BJ (cell line): ENCODE measurements around the gene PAN2. TPM values are rescaled to one million over a fixed set of nuclear protein-coding genes. Genes with fewer than 3 reads are reported as not detected.
"Not testable (repeated sequence)": the region's sequence is repeated elsewhere in the genome, so short reads cannot be mapped to it uniquely, and the experiment has no call there.

Experiments used
- CTCF ChIA-PET: fragments of 350-600 bp; formaldehyde crosslinking; extraction: SDS; loops from one replicate; lab custom pipeline; 2021; ENCODE audit warnings: antibody characterized with exemption, inconsistent platforms; lab: Yijun Ruan, JAX
- POLR2A ChIA-PET: fragments of 300-600 bp; sonication (Branson Sonifier 250); formaldehyde crosslinking; extraction: SDS; loops from one replicate; lab custom pipeline; 2021; ENCODE audit warnings: antibody characterized with exemption; lab: Charles Lee
- DNase-seq: peaks from one replicate; pipeline ENCODE4 v3.0.0-alpha.2; 2011; ENCODE audit warnings: low read depth
- H3K27me3 ChIP-seq: 2 replicates; pipeline ENCODE4 v1.6.0; 2011; ENCODE audit warnings: low read length; ENCODE audit not compliant: control insufficient read depth, insufficient read depth
- H3K36me3 ChIP-seq: 2 replicates; pipeline ENCODE4 v1.5.1; 2011; ENCODE audit warnings: low read length; ENCODE audit not compliant: control insufficient read depth, insufficient read depth
- H3K4me3 ChIP-seq: 2 replicates; pipeline ENCODE4 v1.5.1; 2011; ENCODE audit warnings: low read depth, mild to moderate bottlenecking, control low read depth, low read length
- CTCF ChIP-seq: IDR thresholded peaks from 2 replicates; pipeline ENCODE4 v1.5.1; 2011; ENCODE audit warnings: low read depth, mild to moderate bottlenecking, control low read depth, inconsistent platforms, low read length, moderate library complexity; ENCODE audit not compliant: insufficient read depth
- polyA plus RNA-seq: library from polyadenylated mRNA; depleted of rRNA; stranded (reverse); fragments of >200 nt; gene quantifications from 2 replicates; pipeline ENCODE4 v1.2.3, GENCODE V29; 2011

The PAN2 gene
- polyA plus RNA-seq, 1 experiment, result 32.3 TPM

- no peaks in the 10 kb centered on the region for H3K27me3 ChIP-seq
Observed at GRCh38 chr12:56341616-56342015, 7.8 kb upstream of the PAN2 start.

GRCh38 chr12:56339158-56339422 is 5.3 kb upstream of the PAN2 start:
- TF ChIP-seq CTCF, result no peak
- Histone ChIP-seq H3K4me3 (no peak overlapping the region), H3K27me3 (no peaks in the 10 kb centered on the region), H3K36me3 (peaks cover 15% of the 10 kb centered on the region)
- ChIA-PET CTCF (interaction anchor here (1.1 kb wide), 1 partner anchor 10 kb away, joined by 3 read pairs; no protein-coding TSS in a partner anchor), POLR2A (no interaction called here)
- DNase-seq, result no peak

More at GRCh38 chr12:56341616-56342015, 7.8 kb upstream of the PAN2 start:
- no peak for TF ChIP-seq CTCF
- no peak overlapping the region for H3K4me3 ChIP-seq
- H3K36me3 ChIP-seq, result peaks cover 23% of the 10 kb centered on the region
- ChIA-PET CTCF (interaction anchor here (0.9 to 1.3 kb wide), 2 partner anchors 9 to 10 kb away, joined by 3 to 4 read pairs; no protein-coding TSS in a partner anchor), POLR2A (no interaction called here)
- DNase-seq, result no peak

GRCh38 chr12:56338308-56339157 is 4.7 kb upstream of the PAN2 start, which contains the start of gene IL23A:
IL23A (plus strand) TSS chr12:56338884; CDS start chr12:56339045, 161 bp downstream.
- CTCF ChIA-PET, result interaction anchor here (0.6 to 1.1 kb wide), 2 partner anchors 10 to 41 kb away, joined by 3 read pairs; no protein-coding TSS in a partner anchor
- no peak within 1 kb of the TSS for H3K4me3 ChIP-seq
- H3K36me3 ChIP-seq, result peaks cover 10% of the 10 kb centered on the region
- POLR2A ChIA-PET, result no interaction called here
- no peak for TF ChIP-seq CTCF
- no peak for DNase-seq
- no peaks in the 10 kb centered on the region for H3K27me3 ChIP-seq

- POLR2A ChIA-PET, result no interaction called here
- no peak for DNase-seq
- peaks cover 7% of the 10 kb centered on the region for H3K36me3 ChIP-seq
- CTCF ChIA-PET, result no interaction called here
- TF ChIP-seq CTCF, result no peak
- H3K4me3 ChIP-seq, result no peak overlapping the region
- H3K27me3 ChIP-seq, result no peaks in the 10 kb centered on the region
Observed at GRCh38 chr12:56337753-56338251, 4.0 kb upstream of the PAN2 start.

- no peak for DNase-seq
- POLR2A ChIA-PET, result interaction anchor here (0.9 kb wide), 1 partner anchor 21 kb away, joined by 4 read pairs; the partner anchor contains the start of gene CNPY2
- H3K36me3 ChIP-seq, result peaks cover 5% of the 10 kb centered on the region
- H3K27me3 ChIP-seq, result no peaks in the 10 kb centered on the region
- CTCF ChIA-PET, result no interaction called here
- no peak for TF ChIP-seq CTCF
- no peak overlapping the region for H3K4me3 ChIP-seq
Observed at GRCh38 chr12:56336361-56337167, 2.8 kb upstream of the PAN2 start.

- CTCF ChIA-PET, result interaction anchor here (1.3 to 1.6 kb wide), 2 partner anchors 8 to 19 kb away, joined by 5 to 6 read pairs; partner anchors contain the start of gene CNPY2
- DNase-seq, H3K4me3 ChIP-seq, POLR2A ChIA-PET, H3K36me3 ChIP-seq, H3K27me3 ChIP-seq: not testable (repeated sequence)
Observed at GRCh38 chr12:56335527-56335926, 1.7 kb upstream of the PAN2 start.
